ENCODE results near the gene MT1H.

MT1H gene

DNA sequence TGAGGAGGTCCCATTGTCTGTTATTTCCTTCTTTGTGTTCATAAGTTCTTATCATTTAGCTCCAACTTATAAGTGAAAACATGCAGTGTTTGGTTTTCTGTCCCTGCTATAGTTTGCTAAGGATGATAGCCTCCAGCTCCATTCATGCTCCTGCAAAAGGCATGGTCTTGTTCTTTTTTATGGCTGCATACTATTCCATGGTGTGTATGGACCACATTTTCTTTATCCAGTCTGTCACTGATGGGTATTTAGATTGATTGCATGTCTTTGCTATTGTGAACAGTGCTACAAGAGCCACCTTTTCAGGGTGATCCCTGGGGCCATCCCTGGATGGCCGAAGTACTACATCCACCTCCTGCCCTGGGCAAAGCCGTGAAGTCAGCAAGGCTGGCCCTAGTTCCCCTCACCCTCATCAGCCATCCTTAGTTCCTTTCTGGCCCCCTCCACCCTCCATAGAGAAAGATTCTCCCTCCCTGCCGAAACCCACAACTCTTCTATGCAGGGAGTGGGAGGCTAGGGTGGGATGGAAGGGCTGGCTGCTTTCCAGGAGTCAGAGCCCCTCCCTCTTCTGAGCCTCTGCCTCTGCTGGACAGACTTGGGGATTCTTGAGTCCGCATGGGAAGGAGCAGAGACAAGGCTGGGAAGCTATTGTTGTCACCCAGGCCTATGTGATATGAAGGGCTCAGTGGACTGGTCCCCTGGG lies 21.0 kb downstream of the MT1H start:
- Histone ChIP-seq H3K36me3 (ENCODE audit: control insufficient read depth, insufficient read depth, low read length) (no peaks in the 10 kb centered on the region), H3K9ac (ENCODE audit: low read depth, low read length) (no peak overlapping the region), H3K9me3 (ENCODE audit: control insufficient read depth, insufficient read depth, low read length) (no peaks in the 10 kb centered on the region), H3K4me1 (ENCODE audit: control insufficient read depth, insufficient read depth, low read length) (no peaks in the 10 kb centered on the region), H3K4me3 (ENCODE audit: low read depth, low read length) (no peak overlapping the region), H3K27me3 (ENCODE audit: control insufficient read depth, insufficient read depth, low read length) (no peaks in the 10 kb centered on the region), H3K27ac (ENCODE audit: low read depth, low read length) (no peak overlapping the region)

- Histone ChIP-seq H3K9me3 (ENCODE audit: control insufficient read depth, insufficient read depth, low read length) (no peaks in the 10 kb centered on the region), H3K27me3 (ENCODE audit: control insufficient read depth, insufficient read depth, low read length) (no peaks in the 10 kb centered on the region), H3K4me3 (ENCODE audit: low read depth, low read length) (no peak overlapping the region), H3K9ac (ENCODE audit: low read depth, low read length) (no peak overlapping the region), H3K27ac (ENCODE audit: low read depth, low read length) (no peak overlapping the region), H3K36me3 (ENCODE audit: control insufficient read depth, insufficient read depth, low read length) (no peaks in the 10 kb centered on the region), H3K4me1 (ENCODE audit: control insufficient read depth, insufficient read depth, low read length) (no peaks in the 10 kb centered on the region)
These were observed 22.3 kb downstream of the MT1H start for GRCh38 chr16:56691885-56692284.

DNA sequence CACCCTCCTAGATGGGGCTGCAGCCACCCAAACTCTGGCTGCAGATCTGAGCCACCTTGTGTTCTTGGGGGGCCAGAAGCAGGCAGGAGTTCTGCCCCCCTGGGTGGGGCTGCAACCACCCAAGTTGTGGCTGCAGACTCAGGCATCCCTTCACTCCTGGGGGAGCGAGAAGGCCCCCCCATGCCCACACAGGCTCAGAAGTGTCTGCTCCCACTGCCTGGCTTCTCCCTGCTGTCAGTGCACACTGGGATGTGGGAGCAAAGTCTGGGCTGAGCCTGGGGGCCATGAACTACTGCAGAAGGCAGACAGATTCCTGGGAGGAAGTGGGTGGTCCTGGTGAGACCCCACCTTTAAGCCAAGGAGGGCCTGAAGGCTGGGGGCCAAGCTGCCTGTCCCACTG lies 25.6 kb downstream of the MT1H start:
- no peaks in the 10 kb centered on the region for H3K4me1 ChIP-seq (ENCODE audit: control insufficient read depth, insufficient read depth, low read length)
- H3K27ac ChIP-seq (ENCODE audit: low read depth, low read length), result no peak overlapping the region
- H3K4me3 ChIP-seq (ENCODE audit: low read depth, low read length), result no peak overlapping the region
- H3K9ac ChIP-seq (ENCODE audit: low read depth, low read length), result no peak overlapping the region
- no peaks in the 10 kb centered on the region for H3K9me3 ChIP-seq (ENCODE audit: control insufficient read depth, insufficient read depth, low read length)
- H3K36me3 ChIP-seq (ENCODE audit: control insufficient read depth, insufficient read depth, low read length), result no peaks in the 10 kb centered on the region
- no peaks in the 10 kb centered on the region for H3K27me3 ChIP-seq (ENCODE audit: control insufficient read depth, insufficient read depth, low read length)

GRCh38 chr16:56697456-56698155 lies 28.0 kb downstream of the MT1H start:
- Histone ChIP-seq H3K9ac (ENCODE audit: low read depth, low read length) (no peak overlapping the region), H3K27ac (ENCODE audit: low read depth, low read length) (no peak overlapping the region), H3K4me3 (ENCODE audit: low read depth, low read length) (no peak overlapping the region), H3K27me3 (ENCODE audit: control insufficient read depth, insufficient read depth, low read length) (no peaks in the 10 kb centered on the region), H3K4me1 (ENCODE audit: control insufficient read depth, insufficient read depth, low read length) (peaks cover 8% of the 10 kb centered on the region), H3K36me3 (ENCODE audit: control insufficient read depth, insufficient read depth, low read length) (no peaks in the 10 kb centered on the region), H3K9me3 (ENCODE audit: control insufficient read depth, insufficient read depth, low read length) (no peaks in the 10 kb centered on the region)

GRCh38 chr16:56700195-56700594 lies 30.6 kb downstream of the MT1H start:
- no peak overlapping the region for H3K4me3 ChIP-seq (ENCODE audit: low read depth, low read length)
- H3K4me1 ChIP-seq (ENCODE audit: control insufficient read depth, insufficient read depth, low read length), result peaks cover 8% of the 10 kb centered on the region

DNA sequence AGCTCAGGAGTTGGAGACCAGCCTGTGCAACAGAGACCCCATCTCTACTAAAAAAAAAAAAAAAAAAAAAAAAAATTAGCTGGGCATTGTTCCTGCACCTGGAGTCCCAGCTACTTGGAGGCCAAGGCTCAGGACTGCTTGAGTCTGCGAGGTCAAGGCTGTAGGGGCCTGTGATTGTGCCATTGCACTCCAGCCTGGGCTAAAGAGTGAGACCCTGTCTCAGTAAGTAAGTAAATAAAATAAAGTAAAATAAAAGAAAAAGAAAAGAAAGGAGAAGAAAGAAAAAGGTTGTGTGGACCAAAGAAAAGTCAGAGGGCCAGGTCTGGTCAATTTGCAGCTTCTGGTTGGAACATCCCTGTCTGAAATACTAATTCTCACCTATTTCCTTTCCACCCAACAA lies 31.0 kb downstream of the MT1H start:
- Histone ChIP-seq H3K27ac (ENCODE audit: low read depth, low read length) (no peak overlapping the region), H3K4me1 (ENCODE audit: control insufficient read depth, insufficient read depth, low read length) (peaks cover 8% of the 10 kb centered on the region)

More at GRCh38 chr16:56700195-56700594, 30.6 kb downstream of the MT1H start:
- Histone ChIP-seq H3K27me3 (ENCODE audit: control insufficient read depth, insufficient read depth, low read length) (no peaks in the 10 kb centered on the region), H3K9me3 (ENCODE audit: control insufficient read depth, insufficient read depth, low read length) (no peaks in the 10 kb centered on the region), H3K27ac (ENCODE audit: low read depth, low read length) (no peak overlapping the region), H3K36me3 (ENCODE audit: control insufficient read depth, insufficient read depth, low read length) (no peaks in the 10 kb centered on the region), H3K9ac (ENCODE audit: low read depth, low read length) (no peak overlapping the region)

DNA sequence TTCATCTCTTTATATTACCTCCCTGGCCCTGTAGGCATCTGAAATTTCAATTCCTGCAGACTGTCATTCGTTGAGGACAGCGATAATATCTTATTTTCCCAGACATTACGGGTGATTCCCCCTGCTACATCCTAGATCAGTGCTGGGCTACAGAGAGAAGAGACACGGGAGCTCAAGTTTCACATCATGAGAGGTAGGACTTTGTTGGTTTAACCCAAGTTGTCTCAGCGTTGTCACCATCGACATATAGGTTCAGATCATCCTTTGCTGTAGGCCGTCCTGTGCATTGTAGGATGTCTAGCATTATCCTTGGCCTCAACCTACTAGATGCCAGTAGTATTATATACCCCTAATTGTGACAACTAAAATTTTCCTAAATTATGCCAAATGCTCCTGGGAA lies 31.9 kb downstream of the MT1H start:
- no peak overlapping the region for H3K9ac ChIP-seq (ENCODE audit: low read depth, low read length)
- no peak overlapping the region for H3K27ac ChIP-seq (ENCODE audit: low read depth, low read length)
- no peak overlapping the region for H3K4me3 ChIP-seq (ENCODE audit: low read depth, low read length)
- H3K4me1 ChIP-seq (ENCODE audit: control insufficient read depth, insufficient read depth, low read length), result peaks cover 8% of the 10 kb centered on the region
- H3K27me3 ChIP-seq (ENCODE audit: control insufficient read depth, insufficient read depth, low read length), result no peaks in the 10 kb centered on the region
- no peaks in the 10 kb centered on the region for H3K9me3 ChIP-seq (ENCODE audit: control insufficient read depth, insufficient read depth, low read length)
- no peaks in the 10 kb centered on the region for H3K36me3 ChIP-seq (ENCODE audit: control insufficient read depth, insufficient read depth, low read length)

More for the DNA sequence above, 31.0 kb downstream of the MT1H start:
- Histone ChIP-seq H3K4me3 (ENCODE audit: low read depth, low read length) (no peak overlapping the region), H3K9ac (ENCODE audit: low read depth, low read length) (no peak overlapping the region), H3K9me3 (ENCODE audit: control insufficient read depth, insufficient read depth, low read length) (no peaks in the 10 kb centered on the region), H3K36me3 (ENCODE audit: control insufficient read depth, insufficient read depth, low read length) (no peaks in the 10 kb centered on the region), H3K27me3 (ENCODE audit: control insufficient read depth, insufficient read depth, low read length) (no peaks in the 10 kb centered on the region)

DNA sequence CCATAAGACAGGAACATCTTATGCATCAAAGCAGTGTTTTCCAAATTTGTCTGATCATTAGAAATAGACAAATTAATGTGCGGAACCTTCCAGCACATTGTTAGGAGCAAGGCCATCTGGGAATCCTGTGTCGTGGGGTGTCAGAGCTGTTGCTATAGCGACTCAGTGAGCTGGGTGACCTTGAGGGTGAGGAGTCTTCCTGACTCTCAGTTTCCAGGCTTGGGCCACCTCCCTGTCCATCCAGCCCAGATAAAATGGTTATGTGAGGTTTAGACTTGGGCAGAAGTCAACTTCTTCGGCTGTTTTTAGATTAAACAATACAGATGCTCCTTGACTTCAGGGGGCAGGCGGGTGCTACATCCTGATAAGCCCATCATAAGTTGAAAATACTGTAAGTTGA lies 33.2 kb downstream of the MT1H start:
- Histone ChIP-seq H3K27me3 (ENCODE audit: control insufficient read depth, insufficient read depth, low read length) (no peaks in the 10 kb centered on the region), H3K4me3 (ENCODE audit: low read depth, low read length) (no peak overlapping the region), H3K9me3 (ENCODE audit: control insufficient read depth, insufficient read depth, low read length) (no peaks in the 10 kb centered on the region), H3K9ac (ENCODE audit: low read depth, low read length) (no peak overlapping the region), H3K4me1 (ENCODE audit: control insufficient read depth, insufficient read depth, low read length) (peaks cover 8% of the 10 kb centered on the region), H3K36me3 (ENCODE audit: control insufficient read depth, insufficient read depth, low read length) (no peaks in the 10 kb centered on the region), H3K27ac (ENCODE audit: low read depth, low read length) (no peak overlapping the region)

DNA sequence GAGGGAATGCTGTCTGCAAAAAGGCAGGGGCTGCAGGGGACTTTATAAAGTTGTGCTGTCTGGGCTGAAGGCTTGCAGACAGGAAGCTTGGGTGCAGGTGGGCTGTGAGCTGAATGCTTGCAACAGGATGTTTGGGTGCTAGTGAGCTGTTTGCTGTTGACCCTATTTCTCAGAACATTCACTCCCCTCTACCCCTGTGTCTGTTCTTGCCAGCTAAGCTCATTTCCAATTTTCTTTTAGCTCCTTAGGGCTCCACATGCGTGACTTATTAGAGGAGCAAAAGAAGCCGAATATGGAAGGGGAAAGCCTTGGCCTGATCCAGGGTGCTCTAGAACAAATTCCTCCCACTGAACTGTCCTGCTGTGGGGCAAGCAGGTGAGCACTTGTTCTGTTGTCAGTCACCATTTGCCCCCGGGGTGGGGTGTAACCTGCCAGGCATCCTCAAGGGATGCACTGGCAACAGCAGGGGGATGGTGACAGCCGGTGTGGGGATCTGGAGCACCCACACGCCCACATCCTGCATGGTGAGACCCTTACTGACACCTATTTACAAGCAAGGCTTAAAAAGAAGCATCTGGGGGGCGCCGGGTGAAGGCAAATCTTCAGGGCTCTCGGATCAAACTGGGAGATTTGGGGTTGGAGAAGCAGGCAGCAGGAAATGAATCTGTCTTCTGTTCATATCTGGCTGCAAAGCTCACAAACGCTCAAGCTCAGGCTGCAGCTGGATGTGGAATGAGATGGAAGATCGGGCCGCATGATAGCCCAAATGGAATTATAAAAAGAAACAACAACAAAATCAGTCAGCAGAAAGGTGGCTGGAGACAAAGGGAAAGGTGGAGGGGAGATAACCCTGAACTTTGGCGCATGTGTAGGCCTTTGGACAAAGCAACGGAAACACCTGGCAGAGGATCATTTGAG lies 39.2 kb downstream of the MT1H start:
- H3K4me1 ChIP-seq (ENCODE audit: control insufficient read depth, insufficient read depth, low read length), result peaks cover 7% of the 10 kb centered on the region
- no peaks in the 10 kb centered on the region for H3K36me3 ChIP-seq (ENCODE audit: control insufficient read depth, insufficient read depth, low read length)
- no peak overlapping the region for H3K27ac ChIP-seq (ENCODE audit: low read depth, low read length)
- no peak overlapping the region for H3K4me3 ChIP-seq (ENCODE audit: low read depth, low read length)
- H3K9ac ChIP-seq (ENCODE audit: low read depth, low read length), result no peak overlapping the region
- H3K27me3 ChIP-seq (ENCODE audit: control insufficient read depth, insufficient read depth, low read length), result no peaks in the 10 kb centered on the region
- no peaks in the 10 kb centered on the region for H3K9me3 ChIP-seq (ENCODE audit: control insufficient read depth, insufficient read depth, low read length)

- no peak overlapping the region for H3K4me3 ChIP-seq (ENCODE audit: low read depth, low read length)
- no peak overlapping the region for H3K9ac ChIP-seq (ENCODE audit: low read depth, low read length)
- no peaks in the 10 kb centered on the region for H3K27me3 ChIP-seq (ENCODE audit: control insufficient read depth, insufficient read depth, low read length)
- no peaks in the 10 kb centered on the region for H3K36me3 ChIP-seq (ENCODE audit: control insufficient read depth, insufficient read depth, low read length)
- no peak overlapping the region for H3K27ac ChIP-seq (ENCODE audit: low read depth, low read length)
- H3K9me3 ChIP-seq (ENCODE audit: control insufficient read depth, insufficient read depth, low read length), result no peaks in the 10 kb centered on the region
- H3K4me1 ChIP-seq (ENCODE audit: control insufficient read depth, insufficient read depth, low read length), result peaks cover 7% of the 10 kb centered on the region
These were observed 39.9 kb downstream of the MT1H start for GRCh38 chr16:56709443-56710040.
